B cell (primary cell): ENCODE results near the gene TRIM22. TPM values are rescaled to one million over a fixed set of nuclear protein-coding genes. Genes with fewer than 3 reads are reported as not detected.
A peak's percentile ranks its signal among the peaks of the same experiment; 100 is the strongest.

ENCODE experiments used
- ATAC-seq: fragments of 200-7000 bp; cut with Tn5 transposase; one replicate; pipeline ENCODE4 v1.10.0; 2021; ENCODE audit warnings: low read depth, mild to moderate bottlenecking, moderate number of reproducible peaks, moderate library complexity
- CTCF ChIA-PET: fragments of 350-600 bp; sonication (Branson Sonifier 250); formaldehyde crosslinking; loops from one replicate; lab custom pipeline; 2021; ENCODE audit warnings: antibody characterized with exemption, inconsistent platforms; lab: Charles Lee
- POLR2A ChIA-PET: fragments of 350-600 bp; sonication (Branson Sonifier 250); formaldehyde crosslinking; loops from one replicate; lab custom pipeline; 2021; ENCODE audit warnings: antibody characterized with exemption; lab: Charles Lee
- DNase-seq: peaks from one replicate; pipeline ENCODE4 v3.0.0; 2013
- H2AFZ ChIP-seq: 2 replicates; pipeline ENCODE4 v1.6.1; 2012; ENCODE audit warnings: mild to moderate bottlenecking, low read depth, low read length; ENCODE audit not compliant: insufficient read depth, poor library complexity, severe bottlenecking
- H3K27ac ChIP-seq, 2 donors: 1 replicate in 1 of 2; 2 replicates in 1 of 2; pipeline ENCODE4 v1.5.1; 2012 to 2013; ENCODE audit warnings: low read length in 2 of 2, mild to moderate bottlenecking in 2 of 2, moderate library complexity in 1 of 2
- H3K27me3 ChIP-seq, 4 experiments: fragments of 200-600 bp in 1 of 4; sonication (generic) in 1 of 4; replicated peaks in 1 of 4; 1 replicate in 2 of 4; 2 replicates in 2 of 4; pipeline versions ENCODE4 v1.6.1 to v1.7.0; 2013 to 2016; ENCODE audit warnings: low read length in 3 of 4, mild to moderate bottlenecking in 2 of 4, mixed read lengths in 1 of 4, moderate library complexity in 1 of 4; ENCODE audit not compliant: insufficient read depth in 4 of 4, control insufficient read depth in 3 of 4; ENCODE audit errors: control extremely low read depth in 1 of 4
- H3K36me3 ChIP-seq, 2 experiments: replicated peaks in 1 of 2; 1 replicate in 1 of 2; 2 replicates in 1 of 2; pipeline versions ENCODE4 v1.6.1 to v1.7.1; 2013; ENCODE audit warnings: low read length in 1 of 2; ENCODE audit not compliant: insufficient read depth in 2 of 2, control insufficient read depth in 1 of 2; ENCODE audit errors: control extremely low read depth in 1 of 2, extremely low read depth in 1 of 2
- H3K4me1 ChIP-seq, 2 donors: fragments of 200-600 bp in 1 of 2; sonication (generic) in 1 of 2; 1 replicate in 1 of 2; 2 replicates in 1 of 2; pipeline versions ENCODE4 v1.5.1 to v1.6.1; 2013 to 2017; ENCODE audit warnings: low read length in 2 of 2; ENCODE audit not compliant: control insufficient read depth in 2 of 2, insufficient read depth in 2 of 2
- H3K4me2 ChIP-seq: replicated peaks from 2 replicates; pipeline ENCODE3; 2012; ENCODE audit warnings: mild to moderate bottlenecking, low read depth, low read length; ENCODE audit not compliant: poor library complexity, severe bottlenecking
- H3K4me3 ChIP-seq, 5 experiments: fragments of 200-600 bp in 1 of 5; sonication (generic) in 1 of 5; 1 replicate in 3 of 5; 2 replicates in 2 of 5; pipeline versions ENCODE4 v1.5.1 to v1.7.0; 2011 to 2016; ENCODE audit warnings: low read length in 4 of 5, mild to moderate bottlenecking in 4 of 5, low read depth in 2 of 5, control low read depth in 1 of 5, moderate library complexity in 1 of 5; ENCODE audit not compliant: insufficient read depth in 1 of 5; ENCODE audit errors: control extremely low read depth in 1 of 5, extremely low read depth in 1 of 5
- H3K79me2 ChIP-seq: fragments of 200-600 bp; sonication (generic); one replicate; pipeline ENCODE4 v1.6.0; 2016; ENCODE audit warnings: low read length; ENCODE audit not compliant: control insufficient read depth, insufficient read depth
- H3K9ac ChIP-seq: fragments of 200-600 bp; sonication (generic); 2 replicates; pipeline ENCODE4 v1.6.1; 2017; ENCODE audit warnings: mild to moderate bottlenecking, low read length, moderate library complexity
- H3K9me3 ChIP-seq, 3 donors: one replicate each; pipeline versions ENCODE4 v1.6.1 to v1.7.1; 2013; ENCODE audit warnings: low read length in 2 of 3; ENCODE audit not compliant: control insufficient read depth in 2 of 3, insufficient read depth in 1 of 3; ENCODE audit errors: control extremely low read depth in 1 of 3
- H4K20me1 ChIP-seq: 2 replicates; pipeline ENCODE4 v1.6.0; 2012; ENCODE audit warnings: mild to moderate bottlenecking, low read length; ENCODE audit not compliant: insufficient read depth, control insufficient read depth, poor library complexity, severe bottlenecking
- H3K27ac Mint-ChIP-seq: one replicate; pipeline ENCODE4 v1.8.0; 2021; ENCODE audit warnings: mixed read lengths
- H3K27me3 Mint-ChIP-seq: one replicate; pipeline ENCODE4 v1.8.0; 2021; ENCODE audit warnings: mixed read lengths
- H3K4me1 Mint-ChIP-seq: one replicate; pipeline ENCODE4 v1.8.0; 2021; ENCODE audit warnings: mixed read lengths
- H3K4me3 Mint-ChIP-seq: one replicate; pipeline ENCODE4 v1.8.0; 2021; ENCODE audit warnings: mixed read lengths
- H3K9me3 Mint-ChIP-seq: one replicate; pipeline ENCODE4 v1.8.0; 2022; ENCODE audit warnings: mixed read lengths; ENCODE audit not compliant: insufficient read depth
- CTCF ChIP-seq: fragments of 200-600 bp; IDR thresholded peaks from one replicate; pipeline ENCODE4 v1.8.0; 2022; ENCODE audit warnings: antibody characterized with exemption, mild to moderate bottlenecking
- EZH2 ChIP-seq: IDR thresholded peaks from 2 replicates; pipeline ENCODE4 v1.6.1; 2012; ENCODE audit warnings: borderline replicate concordance, low read depth, mild to moderate bottlenecking, moderate library complexity, low read length; ENCODE audit not compliant: insufficient read depth, poor library complexity, severe bottlenecking
- WGBS: methylation state at CpG from one replicate; pipeline ENCODE4 v1.1.5; 2013; ENCODE audit warnings: missing lambda C conversion rate; ENCODE audit not compliant: insufficient coverage; 5-methylcytosine and 5-hydroxymethylcytosine counted together
- intact Hi-C: fragments of 100-400 bp; cut with micrococcal nuclease; formaldehyde crosslinking; loops from one replicate; pipeline ENCODE4 v1.10.0; 2022
- polyA plus RNA-seq: library from polyadenylated mRNA; depleted of rRNA; stranded (reverse); fragments of >200 nt; gene quantifications from 2 replicates; pipeline ENCODE4 v1.2.3, GENCODE V29; 2012
- total RNA-seq, 2 donors: library from RNA; stranded (reverse); fragments of 120-200 nt in 1 of 2; gene quantifications; 1 replicate in 1 of 2; 2 replicates in 1 of 2; pipeline versions ENCODE4 v1.2.3 to v1.2.4, GENCODE V29; 2013 to 2022

Gene TRIM22
- total and polyA plus RNA-seq, 2 donors (not counting 1 experiment from before 2014, with no cell fraction given) = 255 to 388 TPM

GRCh38 chr11:5690216-5690615, 626 bp downstream of the TRIM22 start:
- WGBS = no CpG with 5 or more reads among the region's 5 CpGs
- H3K4me1 ChIP-seq = peaks cover 34 to 44% of the 10 kb centered on the region in 2 donors
- H2AFZ ChIP-seq = peak overlapping the region; percentile 67
- H3K27me3 Mint-ChIP-seq = no peaks in the 10 kb centered on the region
- H3K79me2 ChIP-seq = peaks cover 88% of the 10 kb centered on the region
- no peaks in the 10 kb centered on the region for H3K27me3 ChIP-seq
- ATAC-seq (no peak), DNase-seq (peak; percentile 19)
- no peaks in the 10 kb centered on the region for H3K9me3 Mint-ChIP-seq
- H3K27ac ChIP-seq = peak overlapping the region; percentile 89 to 92
- H3K4me1 Mint-ChIP-seq = peaks cover 47% of the 10 kb centered on the region
- H3K36me3 ChIP-seq = peaks cover 7 to 18% of the 10 kb centered on the region in 2 experiments
- H3K27ac Mint-ChIP-seq = peak overlapping the region; percentile 93
- peak overlapping the region; percentile 78 for H3K4me2 ChIP-seq
- peak overlapping the region; percentile 79 to 89 (median 84) for H3K4me3 ChIP-seq
- intact Hi-C loops = no loop called here
- peaks cover 16% of the 10 kb centered on the region for H4K20me1 ChIP-seq
- H3K9ac ChIP-seq = peak overlapping the region; percentile 90
- CTCF ChIA-PET = interaction anchor here (1.2 to 4.4 kb wide), 5 partner anchors 10 to 117 kb away, joined by 4 to 42 read pairs (median 7); no protein-coding TSS in a partner anchor
- peak overlapping the region; percentile 94 for H3K4me3 Mint-ChIP-seq
- POLR2A ChIA-PET = interaction anchor here (0.6 to 2.4 kb wide), 6 partner anchors 10 to 101 kb away, joined by 3 to 9 read pairs (median 4); no protein-coding TSS in a partner anchor
- no peak for TF ChIP-seq EZH2
- no peak for TF ChIP-seq CTCF
- no peaks in the 10 kb centered on the region for H3K9me3 ChIP-seq

- H2AFZ ChIP-seq = peak overlapping the region; percentile 56
Measured at GRCh38 chr11:5690736-5691135, 1.1 kb downstream of the TRIM22 start.

More at GRCh38 chr11:5690736-5691135, 1.1 kb downstream of the TRIM22 start:
- H3K4me1 Mint-ChIP-seq = peaks cover 50% of the 10 kb centered on the region
- ChIA-PET POLR2A (interaction anchor here (0.6 to 2.4 kb wide), 2 partner anchors 9 to 20 kb away, joined by 4 to 9 read pairs; no protein-coding TSS in a partner anchor), CTCF (interaction anchor here (2.0 to 4.4 kb wide), 3 partner anchors 9 to 91 kb away, joined by 7 to 42 read pairs (median 22); no protein-coding TSS in a partner anchor)
- intact Hi-C loops = no loop called here
- H3K27ac Mint-ChIP-seq = peak overlapping the region; percentile 93
- peak overlapping the region; percentile 94 for H3K4me3 Mint-ChIP-seq
- 3% methylated on average over 4 of the region's 5 CpGs for WGBS
- H3K27me3 ChIP-seq = no peaks in the 10 kb centered on the region
- ATAC-seq (no peak), DNase-seq (peak; percentile 18)
- H3K79me2 ChIP-seq = peaks cover 91% of the 10 kb centered on the region
- H3K27ac ChIP-seq = peak overlapping the region; percentile 89 to 92
- TF ChIP-seq CTCF (no peak), EZH2 (no peak)
- no peaks in the 10 kb centered on the region for H3K9me3 Mint-ChIP-seq
- H4K20me1 ChIP-seq = peaks cover 20% of the 10 kb centered on the region
- H3K4me1 ChIP-seq = peaks cover 37 to 46% of the 10 kb centered on the region in 2 donors
- peak overlapping the region; percentile 90 for H3K9ac ChIP-seq
- H3K27me3 Mint-ChIP-seq = no peaks in the 10 kb centered on the region
- peak overlapping the region; percentile 79 to 89 (median 84) for H3K4me3 ChIP-seq
- peak overlapping the region; percentile 78 for H3K4me2 ChIP-seq
- peaks cover 7 to 23% of the 10 kb centered on the region in 2 experiments for H3K36me3 ChIP-seq
- no peaks in the 10 kb centered on the region for H3K9me3 ChIP-seq
